ENCODE data around the gene PTEN. TPM values are rescaled to one million over a fixed set of nuclear protein-coding genes. Genes with fewer than 3 reads are reported as not detected.

Gene PTEN
- total RNA-seq, 1 experiment from 2014 or later = 58.7 TPM

GRCh38 chr10:87860156-87860795 lies 3.1 kb upstream of the PTEN start:
- CTCF ChIA-PET = interaction anchor here (2.7 kb wide), 1 partner anchor 528 kb away, joined by 12 read pairs; no protein-coding TSS in a partner anchor

More at GRCh38 chr10:87860156-87860795, 3.1 kb upstream of the PTEN start:
- BruUV-seq (replicated peaks) = no TSS peak
- intact Hi-C loops (cut with micrococcal nuclease) = loop anchor here (1.0 to 5.0 kb wide), 2 partner anchors 203 to 254 kb away; partner anchors contain the start of gene PAPSS2
- POLR2A ChIA-PET = no interaction called here
- no peak overlapping the region for H3K9ac ChIP-seq (ENCODE audit: low read length)
- H3K9me2 ChIP-seq (ENCODE audit: insufficient read depth) = no peaks in the 10 kb centered on the region
- H3K79me2 ChIP-seq (ENCODE audit: insufficient read depth, low read length) = peaks cover 18% of the 10 kb centered on the region
- peaks cover 9 to 18% of the 10 kb centered on the region in 2 experiments; a peak in 3 of 4 replicates for H3K4me1 ChIP-seq (ENCODE audit: control insufficient read depth in 1 of 2, insufficient read depth in 2 of 2, low read length in 2 of 2)
- RAD21 ChIA-PET (ENCODE audit: low non-redundant PET in 1 of 2, low total read pairs in 2 of 2, uncharacterized antibody in 2 of 2, unreplicated experiment in 2 of 2) = no interaction called here
- ATAC-seq (no peak), DNase-seq (ENCODE audit: low read depth, low spot score) (no peak)
- H4K20me1 ChIP-seq (ENCODE audit: insufficient read depth) = 0 out of 2 replicates have a peak, but pooled peaks cover 7% of the 10 kb centered on the region
- H3K27me3 ChIP-seq (ENCODE audit: insufficient read depth, low read length) = no peaks in the 10 kb centered on the region
- no peaks in the 10 kb centered on the region for H3K9me3 ChIP-seq (ENCODE audit: control insufficient read depth in 1 of 2, insufficient read depth in 1 of 2, low read depth in 1 of 2, low read length in 2 of 2)
- H3K4me3 ChIP-seq (replicated peaks in 1 of 2; ENCODE audit: low read depth in 1 of 2, low read length in 2 of 2) = no peak overlapping the region
- TF ChIP-seq CEBPB (IDR thresholded peaks at IDR 0.05; ENCODE audit: low read depth) = no peak
- no peak for TF ChIP-seq SRF (IDR thresholded peaks at IDR 0.05; ENCODE audit: low read depth)
- TF ChIP-seq RAD21 (IDR thresholded peaks at IDR 0.05; ENCODE audit: low read depth) = peak; percentile 90
- no peak for TF ChIP-seq POLR2AphosphoS5 (IDR thresholded peaks at IDR 0.05; ENCODE audit: low read depth, low read length)
- TF ChIP-seq, protein P1, sequence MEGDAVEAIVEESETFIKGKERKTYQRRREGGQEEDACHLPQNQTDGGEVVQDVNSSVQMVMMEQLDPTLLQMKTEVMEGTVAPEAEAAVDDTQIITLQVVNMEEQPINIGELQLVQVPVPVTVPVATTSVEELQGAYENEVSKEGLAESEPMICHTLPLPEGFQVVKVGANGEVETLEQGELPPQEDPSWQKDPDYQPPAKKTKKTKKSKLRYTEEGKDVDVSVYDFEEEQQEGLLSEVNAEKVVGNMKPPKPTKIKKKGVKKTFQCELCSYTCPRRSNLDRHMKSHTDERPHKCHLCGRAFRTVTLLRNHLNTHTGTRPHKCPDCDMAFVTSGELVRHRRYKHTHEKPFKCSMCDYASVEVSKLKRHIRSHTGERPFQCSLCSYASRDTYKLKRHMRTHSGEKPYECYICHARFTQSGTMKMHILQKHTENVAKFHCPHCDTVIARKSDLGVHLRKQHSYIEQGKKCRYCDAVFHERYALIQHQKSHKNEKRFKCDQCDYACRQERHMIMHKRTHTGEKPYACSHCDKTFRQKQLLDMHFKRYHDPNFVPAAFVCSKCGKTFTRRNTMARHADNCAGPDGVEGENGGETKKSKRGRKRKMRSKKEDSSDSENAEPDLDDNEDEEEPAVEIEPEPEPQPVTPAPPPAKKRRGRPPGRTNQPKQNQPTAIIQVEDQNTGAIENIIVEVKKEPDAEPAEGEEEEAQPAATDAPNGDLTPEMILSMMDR (IDR thresholded peaks at IDR 0.05 in 2 of 3, conservative IDR thresholded peaks at IDR 0.05 in 1 of 3; ENCODE audit: borderline replicate concordance in 1 of 3, insufficient read depth in 1 of 3, low read depth in 2 of 3, low read length in 2 of 3) = peak; percentile 35 to 98 (median 58); a peak in 5 of 6 replicates
- TF ChIP-seq REST (IDR thresholded peaks at IDR 0.05; ENCODE audit: low read depth) = no peak
- TF ChIP-seq, protein P2, sequence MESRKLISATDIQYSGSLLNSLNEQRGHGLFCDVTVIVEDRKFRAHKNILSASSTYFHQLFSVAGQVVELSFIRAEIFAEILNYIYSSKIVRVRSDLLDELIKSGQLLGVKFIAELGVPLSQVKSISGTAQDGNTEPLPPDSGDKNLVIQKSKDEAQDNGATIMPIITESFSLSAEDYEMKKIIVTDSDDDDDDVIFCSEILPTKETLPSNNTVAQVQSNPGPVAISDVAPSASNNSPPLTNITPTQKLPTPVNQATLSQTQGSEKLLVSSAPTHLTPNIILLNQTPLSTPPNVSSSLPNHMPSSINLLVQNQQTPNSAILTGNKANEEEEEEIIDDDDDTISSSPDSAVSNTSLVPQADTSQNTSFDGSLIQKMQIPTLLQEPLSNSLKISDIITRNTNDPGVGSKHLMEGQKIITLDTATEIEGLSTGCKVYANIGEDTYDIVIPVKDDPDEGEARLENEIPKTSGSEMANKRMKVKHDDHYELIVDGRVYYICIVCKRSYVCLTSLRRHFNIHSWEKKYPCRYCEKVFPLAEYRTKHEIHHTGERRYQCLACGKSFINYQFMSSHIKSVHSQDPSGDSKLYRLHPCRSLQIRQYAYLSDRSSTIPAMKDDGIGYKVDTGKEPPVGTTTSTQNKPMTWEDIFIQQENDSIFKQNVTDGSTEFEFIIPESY (IDR thresholded peaks at IDR 0.05; ENCODE audit: extremely low read depth, insufficient replicate concordance, low read length) = no peak
- no peak for TF ChIP-seq EZH2 (IDR thresholded peaks at IDR 0.05)
- no peak overlapping the region for H3K27ac ChIP-seq (ENCODE audit: low read depth, low read length)
- H3K36me3 ChIP-seq (ENCODE audit: control insufficient read depth in 1 of 2, insufficient read depth in 2 of 2, low read length in 2 of 2) = no peaks in the 10 kb centered on the region
- no peak overlapping the region for H3K4me2 ChIP-seq (ENCODE audit: low read length)
- H2AFZ ChIP-seq (ENCODE audit: low read depth, low read length, poor library complexity, severe bottlenecking) = peak overlapping the region; percentile 36
